ENCODE data around the gene ATP6V1G3.

GRCh38 chr1:198577444-198577843 lies 37.0 kb upstream of the ATP6V1G3 start:
- TF ChIP-seq CTCF (IDR thresholded peaks at IDR 0.05 in 2 of 3, conservative IDR thresholded peaks at IDR 0.05 in 1 of 3; ENCODE audit: insufficient read depth in 2 of 3, low read depth in 1 of 3, low read length in 3 of 3) (no peak), POLR2A (conservative IDR thresholded peaks at IDR 0.05) (no peak), ZNF639 (CRISPR knock-in tag; conservative IDR thresholded peaks at IDR 0.05 in 1 of 2, IDR thresholded peaks at IDR 0.05 in 1 of 2) (no peak), ZNF274 (IDR thresholded peaks at IDR 0.05; ENCODE audit: borderline replicate concordance, low read depth, low read length) (no peak), SP1 (CRISPR knock-in tag; IDR thresholded peaks at IDR 0.05) (no peak), NFIC (IDR thresholded peaks at IDR 0.05) (no peak), PCBP1 (IDR thresholded peaks at IDR 0.05; ENCODE audit: low read depth, low read length, poor library complexity, severe bottlenecking) (no peak), ZNF175 (CRISPR knock-in tag; IDR thresholded peaks at IDR 0.05; ENCODE audit: low read depth) (no peak), BRCA1 (IDR thresholded peaks at IDR 0.05) (no peak), BRCA1 (CRISPR knock-in tag; IDR thresholded peaks at IDR 0.05) (no peak), BRF2 (IDR thresholded peaks at IDR 0.05; ENCODE audit: borderline replicate concordance, insufficient read depth, insufficient read length) (no peak), SMAD1 (IDR thresholded peaks at IDR 0.05; ENCODE audit: low read depth, low read length, partially characterized antibody) (no peak), HNRNPLL (IDR thresholded peaks at IDR 0.05; ENCODE audit: low read depth, low read length, poor library complexity, severe bottlenecking) (no peak)

Measured in K562 (cell line).